ENCODE results near the gene SPOCK1. TPM values are rescaled to one million over a fixed set of nuclear protein-coding genes. Genes with fewer than 3 reads are reported as not detected.

SPOCK1 gene
- total RNA-seq, 1 experiment from 2014 or later: 9.8 TPM

- ATAC-seq: no peak
- intact Hi-C loops (cut with micrococcal nuclease): no loop called here
- Histone ChIP-seq H2AFZ (ENCODE audit: low read length) (no peak overlapping the region), H3K9me2 (replicated peaks; ENCODE audit: low read length) (no peaks in the 10 kb centered on the region), H3K27me3 (ENCODE audit: low read length) (no peaks in the 10 kb centered on the region), H3K4me1 (ENCODE audit: insufficient read depth, low read length) (0 out of 2 replicates have a peak, but pooled peaks cover 4% of the 10 kb centered on the region), H4K20me1 (ENCODE audit: low read length) (no peaks in the 10 kb centered on the region), H3F3A (ENCODE audit: low read length, unreplicated experiment) (no peaks in the 10 kb centered on the region), H3K79me2 (ENCODE audit: low read length) (no peaks in the 10 kb centered on the region), H3K36me3 (ENCODE audit: low read depth, low read length) (no peaks in the 10 kb centered on the region), H3K27ac (ENCODE audit: low read length) (no peak overlapping the region), H3K4me2 (ENCODE audit: low read length) (no peak overlapping the region), H3K9ac (ENCODE audit: low read length) (no peak overlapping the region), H3K9me3 (ENCODE audit: low read length) (no peaks in the 10 kb centered on the region), H3K4me3 (ENCODE audit: low read length) (no peak overlapping the region)
- BruUV-seq (replicated peaks): no TSS peak
- no peak for DNase-seq
- ChIA-PET CTCF (interaction anchor here (0.6 kb wide), 1 partner anchor 132 kb away, joined by 3 read pairs; no protein-coding TSS in a partner anchor), POLR2A (ENCODE audit: unreplicated experiment) (no interaction called here)
- TF ChIP-seq EZH2phosphoT487 (IDR thresholded peaks at IDR 0.05; ENCODE audit: borderline replicate concordance, low read length) (no peak), EZH2 (IDR thresholded peaks at IDR 0.05; ENCODE audit: low read length, unreplicated experiment) (no peak)
Measured at GRCh38 chr5:137462265-137462590, 36.9 kb downstream of the SPOCK1 start.

GRCh38 chr5:137461391-137462264, 37.5 kb downstream of the SPOCK1 start:
- no peaks in the 10 kb centered on the region for H3K27me3 ChIP-seq (ENCODE audit: low read length)
- no TSS peak for BruUV-seq (replicated peaks)
- 0 out of 2 replicates have a peak, but pooled peaks cover 4% of the 10 kb centered on the region for H3K4me1 ChIP-seq (ENCODE audit: insufficient read depth, low read length)
- DNase-seq: no peak
- no peaks in the 10 kb centered on the region for H3K9me2 ChIP-seq (replicated peaks; ENCODE audit: low read length)
- no peak overlapping the region for H3K4me2 ChIP-seq (ENCODE audit: low read length)
- H3F3A ChIP-seq (ENCODE audit: low read length, unreplicated experiment): no peaks in the 10 kb centered on the region
- no peaks in the 10 kb centered on the region for H3K9me3 ChIP-seq (ENCODE audit: low read length)
- H3K36me3 ChIP-seq (ENCODE audit: low read depth, low read length): no peaks in the 10 kb centered on the region
- ChIA-PET POLR2A (ENCODE audit: unreplicated experiment) (no interaction called here), CTCF (interaction anchor here (0.6 kb wide), 1 partner anchor 131 kb away, joined by 3 read pairs; no protein-coding TSS in a partner anchor)
- no peak overlapping the region for H3K4me3 ChIP-seq (ENCODE audit: low read length)
- H3K9ac ChIP-seq (ENCODE audit: low read length): no peak overlapping the region
- ATAC-seq: no peak
- H3K79me2 ChIP-seq (ENCODE audit: low read length): no peaks in the 10 kb centered on the region
- intact Hi-C loops (cut with micrococcal nuclease): no loop called here
- H2AFZ ChIP-seq (ENCODE audit: low read length): no peak overlapping the region
- no peak overlapping the region for H3K27ac ChIP-seq (ENCODE audit: low read length)
- H4K20me1 ChIP-seq (ENCODE audit: low read length): no peaks in the 10 kb centered on the region
- TF ChIP-seq EZH2phosphoT487 (IDR thresholded peaks at IDR 0.05; ENCODE audit: borderline replicate concordance, low read length): no peak
- TF ChIP-seq EZH2 (IDR thresholded peaks at IDR 0.05; ENCODE audit: low read length, unreplicated experiment): no peak
- peak; percentile 21; the same call in 1 of the 2 replicates for TF ChIP-seq CTCF (conservative IDR thresholded peaks at IDR 0.05; ENCODE audit: low read depth, low read length)

- H3K4me2 ChIP-seq (ENCODE audit: low read length): no peak overlapping the region
- intact Hi-C loops (cut with micrococcal nuclease): no loop called here
- H3K79me2 ChIP-seq (ENCODE audit: low read length): no peaks in the 10 kb centered on the region
- H3K9me3 ChIP-seq (ENCODE audit: low read length): no peaks in the 10 kb centered on the region
- H2AFZ ChIP-seq (ENCODE audit: low read length): no peak overlapping the region
- no peaks in the 10 kb centered on the region for H4K20me1 ChIP-seq (ENCODE audit: low read length)
- H3K4me3 ChIP-seq (ENCODE audit: low read length): no peak overlapping the region
- ChIA-PET CTCF (no interaction called here), POLR2A (ENCODE audit: unreplicated experiment) (no interaction called here)
- H3K36me3 ChIP-seq (ENCODE audit: low read depth, low read length): no peaks in the 10 kb centered on the region
- DNase-seq (no peak), ATAC-seq (no peak)
- no peaks in the 10 kb centered on the region for H3F3A ChIP-seq (ENCODE audit: low read length, unreplicated experiment)
- no peaks in the 10 kb centered on the region for H3K9me2 ChIP-seq (replicated peaks; ENCODE audit: low read length)
- H3K4me1 ChIP-seq (ENCODE audit: insufficient read depth, low read length): no peaks in the 10 kb centered on the region
- BruUV-seq (replicated peaks): no TSS peak
- TF ChIP-seq CTCF (conservative IDR thresholded peaks at IDR 0.05; ENCODE audit: low read depth, low read length) (no peak), EZH2phosphoT487 (IDR thresholded peaks at IDR 0.05; ENCODE audit: borderline replicate concordance, low read length) (no peak), EZH2 (IDR thresholded peaks at IDR 0.05; ENCODE audit: low read length, unreplicated experiment) (no peak)
- no peak overlapping the region for H3K27ac ChIP-seq (ENCODE audit: low read length)
- no peak overlapping the region for H3K9ac ChIP-seq (ENCODE audit: low read length)
- H3K27me3 ChIP-seq (ENCODE audit: low read length): no peaks in the 10 kb centered on the region
Measured at GRCh38 chr5:137454671-137455070, 44.5 kb downstream of the SPOCK1 start.
